ENCODE results near the gene TMPRSS12. TPM values are rescaled to one million over a fixed set of nuclear protein-coding genes. Genes with fewer than 3 reads are reported as not detected.

Gene TMPRSS12
- total and polyA plus RNA-seq, 9 of the 15 experiments (the other 6 are each of a cell fraction or from before 2014, with no cell fraction given): 0.04 TPM; not detected in 8

DNA sequence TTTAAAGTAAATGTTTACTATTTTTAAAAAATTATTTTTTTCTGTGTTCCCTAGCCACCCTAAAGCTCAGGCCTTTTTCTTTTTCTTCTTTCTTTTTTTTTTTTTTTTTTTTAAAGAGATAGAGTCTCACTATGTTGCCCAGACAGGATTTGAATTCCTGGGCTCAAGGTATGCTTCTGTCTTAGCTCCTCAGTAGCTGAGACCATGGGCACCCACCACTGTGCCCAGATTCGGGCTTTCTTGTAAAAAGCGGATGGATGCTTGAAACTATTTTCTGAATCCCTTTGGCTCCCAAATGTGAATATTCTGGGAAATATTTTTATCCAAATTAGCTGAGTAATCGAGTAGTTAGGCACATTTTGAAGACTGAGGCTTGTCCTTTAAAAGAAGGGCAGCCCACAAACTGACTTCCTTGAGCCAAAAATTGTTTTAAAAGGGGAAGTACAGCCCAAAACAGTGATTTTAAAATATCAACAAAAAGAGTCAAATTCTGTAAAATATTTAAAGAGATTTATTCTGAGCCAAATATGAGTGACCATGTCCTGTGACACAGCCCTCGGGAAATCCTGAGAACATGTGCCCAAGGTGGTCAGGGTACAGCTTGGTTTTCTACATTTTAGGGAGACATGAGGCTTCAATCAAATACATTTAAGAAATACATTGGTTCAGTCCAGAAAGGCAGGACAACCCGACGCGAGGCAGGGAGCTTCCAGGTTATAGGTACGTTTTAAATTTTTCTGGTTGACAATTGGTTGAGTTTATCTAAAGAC, 80.8 kb downstream of the TMPRSS12 start (continued):
- TF ChIP-seq, protein P1, sequence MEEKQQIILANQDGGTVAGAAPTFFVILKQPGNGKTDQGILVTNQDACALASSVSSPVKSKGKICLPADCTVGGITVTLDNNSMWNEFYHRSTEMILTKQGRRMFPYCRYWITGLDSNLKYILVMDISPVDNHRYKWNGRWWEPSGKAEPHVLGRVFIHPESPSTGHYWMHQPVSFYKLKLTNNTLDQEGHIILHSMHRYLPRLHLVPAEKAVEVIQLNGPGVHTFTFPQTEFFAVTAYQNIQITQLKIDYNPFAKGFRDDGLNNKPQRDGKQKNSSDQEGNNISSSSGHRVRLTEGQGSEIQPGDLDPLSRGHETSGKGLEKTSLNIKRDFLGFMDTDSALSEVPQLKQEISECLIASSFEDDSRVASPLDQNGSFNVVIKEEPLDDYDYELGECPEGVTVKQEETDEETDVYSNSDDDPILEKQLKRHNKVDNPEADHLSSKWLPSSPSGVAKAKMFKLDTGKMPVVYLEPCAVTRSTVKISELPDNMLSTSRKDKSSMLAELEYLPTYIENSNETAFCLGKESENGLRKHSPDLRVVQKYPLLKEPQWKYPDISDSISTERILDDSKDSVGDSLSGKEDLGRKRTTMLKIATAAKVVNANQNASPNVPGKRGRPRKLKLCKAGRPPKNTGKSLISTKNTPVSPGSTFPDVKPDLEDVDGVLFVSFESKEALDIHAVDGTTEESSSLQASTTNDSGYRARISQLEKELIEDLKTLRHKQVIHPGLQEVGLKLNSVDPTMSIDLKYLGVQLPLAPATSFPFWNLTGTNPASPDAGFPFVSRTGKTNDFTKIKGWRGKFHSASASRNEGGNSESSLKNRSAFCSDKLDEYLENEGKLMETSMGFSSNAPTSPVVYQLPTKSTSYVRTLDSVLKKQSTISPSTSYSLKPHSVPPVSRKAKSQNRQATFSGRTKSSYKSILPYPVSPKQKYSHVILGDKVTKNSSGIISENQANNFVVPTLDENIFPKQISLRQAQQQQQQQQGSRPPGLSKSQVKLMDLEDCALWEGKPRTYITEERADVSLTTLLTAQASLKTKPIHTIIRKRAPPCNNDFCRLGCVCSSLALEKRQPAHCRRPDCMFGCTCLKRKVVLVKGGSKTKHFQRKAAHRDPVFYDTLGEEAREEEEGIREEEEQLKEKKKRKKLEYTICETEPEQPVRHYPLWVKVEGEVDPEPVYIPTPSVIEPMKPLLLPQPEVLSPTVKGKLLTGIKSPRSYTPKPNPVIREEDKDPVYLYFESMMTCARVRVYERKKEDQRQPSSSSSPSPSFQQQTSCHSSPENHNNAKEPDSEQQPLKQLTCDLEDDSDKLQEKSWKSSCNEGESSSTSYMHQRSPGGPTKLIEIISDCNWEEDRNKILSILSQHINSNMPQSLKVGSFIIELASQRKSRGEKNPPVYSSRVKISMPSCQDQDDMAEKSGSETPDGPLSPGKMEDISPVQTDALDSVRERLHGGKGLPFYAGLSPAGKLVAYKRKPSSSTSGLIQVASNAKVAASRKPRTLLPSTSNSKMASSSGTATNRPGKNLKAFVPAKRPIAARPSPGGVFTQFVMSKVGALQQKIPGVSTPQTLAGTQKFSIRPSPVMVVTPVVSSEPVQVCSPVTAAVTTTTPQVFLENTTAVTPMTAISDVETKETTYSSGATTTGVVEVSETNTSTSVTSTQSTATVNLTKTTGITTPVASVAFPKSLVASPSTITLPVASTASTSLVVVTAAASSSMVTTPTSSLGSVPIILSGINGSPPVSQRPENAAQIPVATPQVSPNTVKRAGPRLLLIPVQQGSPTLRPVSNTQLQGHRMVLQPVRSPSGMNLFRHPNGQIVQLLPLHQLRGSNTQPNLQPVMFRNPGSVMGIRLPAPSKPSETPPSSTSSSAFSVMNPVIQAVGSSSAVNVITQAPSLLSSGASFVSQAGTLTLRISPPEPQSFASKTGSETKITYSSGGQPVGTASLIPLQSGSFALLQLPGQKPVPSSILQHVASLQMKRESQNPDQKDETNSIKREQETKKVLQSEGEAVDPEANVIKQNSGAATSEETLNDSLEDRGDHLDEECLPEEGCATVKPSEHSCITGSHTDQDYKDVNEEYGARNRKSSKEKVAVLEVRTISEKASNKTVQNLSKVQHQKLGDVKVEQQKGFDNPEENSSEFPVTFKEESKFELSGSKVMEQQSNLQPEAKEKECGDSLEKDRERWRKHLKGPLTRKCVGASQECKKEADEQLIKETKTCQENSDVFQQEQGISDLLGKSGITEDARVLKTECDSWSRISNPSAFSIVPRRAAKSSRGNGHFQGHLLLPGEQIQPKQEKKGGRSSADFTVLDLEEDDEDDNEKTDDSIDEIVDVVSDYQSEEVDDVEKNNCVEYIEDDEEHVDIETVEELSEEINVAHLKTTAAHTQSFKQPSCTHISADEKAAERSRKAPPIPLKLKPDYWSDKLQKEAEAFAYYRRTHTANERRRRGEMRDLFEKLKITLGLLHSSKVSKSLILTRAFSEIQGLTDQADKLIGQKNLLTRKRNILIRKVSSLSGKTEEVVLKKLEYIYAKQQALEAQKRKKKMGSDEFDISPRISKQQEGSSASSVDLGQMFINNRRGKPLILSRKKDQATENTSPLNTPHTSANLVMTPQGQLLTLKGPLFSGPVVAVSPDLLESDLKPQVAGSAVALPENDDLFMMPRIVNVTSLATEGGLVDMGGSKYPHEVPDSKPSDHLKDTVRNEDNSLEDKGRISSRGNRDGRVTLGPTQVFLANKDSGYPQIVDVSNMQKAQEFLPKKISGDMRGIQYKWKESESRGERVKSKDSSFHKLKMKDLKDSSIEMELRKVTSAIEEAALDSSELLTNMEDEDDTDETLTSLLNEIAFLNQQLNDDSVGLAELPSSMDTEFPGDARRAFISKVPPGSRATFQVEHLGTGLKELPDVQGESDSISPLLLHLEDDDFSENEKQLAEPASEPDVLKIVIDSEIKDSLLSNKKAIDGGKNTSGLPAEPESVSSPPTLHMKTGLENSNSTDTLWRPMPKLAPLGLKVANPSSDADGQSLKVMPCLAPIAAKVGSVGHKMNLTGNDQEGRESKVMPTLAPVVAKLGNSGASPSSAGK (IDR thresholded peaks at IDR 0.05): peak; percentile 54
- TF ChIP-seq, protein P2, sequence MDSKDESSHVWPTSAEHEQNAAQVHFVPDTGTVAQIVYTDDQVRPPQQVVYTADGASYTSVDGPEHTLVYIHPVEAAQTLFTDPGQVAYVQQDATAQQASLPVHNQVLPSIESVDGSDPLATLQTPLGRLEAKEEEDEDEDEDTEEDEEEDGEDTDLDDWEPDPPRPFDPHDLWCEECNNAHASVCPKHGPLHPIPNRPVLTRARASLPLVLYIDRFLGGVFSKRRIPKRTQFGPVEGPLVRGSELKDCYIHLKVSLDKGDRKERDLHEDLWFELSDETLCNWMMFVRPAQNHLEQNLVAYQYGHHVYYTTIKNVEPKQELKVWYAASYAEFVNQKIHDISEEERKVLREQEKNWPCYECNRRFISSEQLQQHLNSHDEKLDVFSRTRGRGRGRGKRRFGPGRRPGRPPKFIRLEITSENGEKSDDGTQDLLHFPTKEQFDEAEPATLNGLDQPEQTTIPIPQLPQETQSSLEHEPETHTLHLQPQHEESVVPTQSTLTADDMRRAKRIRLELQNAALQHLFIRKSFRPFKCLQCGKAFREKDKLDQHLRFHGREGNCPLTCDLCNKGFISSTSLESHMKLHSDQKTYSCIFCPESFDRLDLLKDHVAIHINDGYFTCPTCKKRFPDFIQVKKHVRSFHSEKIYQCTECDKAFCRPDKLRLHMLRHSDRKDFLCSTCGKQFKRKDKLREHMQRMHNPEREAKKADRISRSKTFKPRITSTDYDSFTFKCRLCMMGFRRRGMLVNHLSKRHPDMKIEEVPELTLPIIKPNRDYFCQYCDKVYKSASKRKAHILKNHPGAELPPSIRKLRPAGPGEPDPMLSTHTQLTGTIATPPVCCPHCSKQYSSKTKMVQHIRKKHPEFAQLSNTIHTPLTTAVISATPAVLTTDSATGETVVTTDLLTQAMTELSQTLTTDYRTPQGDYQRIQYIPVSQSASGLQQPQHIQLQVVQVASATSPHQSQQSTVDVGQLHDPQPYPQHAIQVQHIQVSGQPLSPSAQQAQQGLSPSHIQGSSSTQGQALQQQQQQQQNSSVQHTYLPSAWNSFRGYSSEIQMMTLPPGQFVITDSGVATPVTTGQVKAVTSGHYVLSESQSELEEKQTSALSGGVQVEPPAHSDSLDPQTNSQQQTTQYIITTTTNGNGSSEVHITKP (IDR thresholded peaks at IDR 0.05; ENCODE audit: partially characterized antibody): peak; percentile 52
- no peak for TF ChIP-seq PML (IDR thresholded peaks at IDR 0.05; ENCODE audit: low read length)
- no peak for TF ChIP-seq TRIM28 (IDR thresholded peaks at IDR 0.05)
- TF ChIP-seq, protein P3, sequence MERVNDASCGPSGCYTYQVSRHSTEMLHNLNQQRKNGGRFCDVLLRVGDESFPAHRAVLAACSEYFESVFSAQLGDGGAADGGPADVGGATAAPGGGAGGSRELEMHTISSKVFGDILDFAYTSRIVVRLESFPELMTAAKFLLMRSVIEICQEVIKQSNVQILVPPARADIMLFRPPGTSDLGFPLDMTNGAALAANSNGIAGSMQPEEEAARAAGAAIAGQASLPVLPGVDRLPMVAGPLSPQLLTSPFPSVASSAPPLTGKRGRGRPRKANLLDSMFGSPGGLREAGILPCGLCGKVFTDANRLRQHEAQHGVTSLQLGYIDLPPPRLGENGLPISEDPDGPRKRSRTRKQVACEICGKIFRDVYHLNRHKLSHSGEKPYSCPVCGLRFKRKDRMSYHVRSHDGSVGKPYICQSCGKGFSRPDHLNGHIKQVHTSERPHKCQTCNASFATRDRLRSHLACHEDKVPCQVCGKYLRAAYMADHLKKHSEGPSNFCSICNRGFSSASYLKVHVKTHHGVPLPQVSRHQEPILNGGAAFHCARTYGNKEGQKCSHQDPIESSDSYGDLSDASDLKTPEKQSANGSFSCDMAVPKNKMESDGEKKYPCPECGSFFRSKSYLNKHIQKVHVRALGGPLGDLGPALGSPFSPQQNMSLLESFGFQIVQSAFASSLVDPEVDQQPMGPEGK (CRISPR knock-in tag; IDR thresholded peaks at IDR 0.05; ENCODE audit: borderline replicate concordance): no peak
- TF ChIP-seq HDAC8 (tag; IDR thresholded peaks at IDR 0.05): no peak
- no peak for TF ChIP-seq ESRRB (CRISPR knock-in tag; IDR thresholded peaks at IDR 0.05; ENCODE audit: borderline replicate concordance)
